Measurements from ENCODE around the gene GADD45A.

GRCh38 chr1:67733681-67734322 lies 48.8 kb downstream of the GADD45A start:
- TF ChIP-seq CTCF (conservative IDR thresholded peaks at IDR 0.05; ENCODE audit: low read depth, low read length), result no peak
- no peak for TF ChIP-seq EZH2 (IDR thresholded peaks at IDR 0.05; ENCODE audit: low read length, unreplicated experiment)
- no peak for TF ChIP-seq EZH2phosphoT487 (IDR thresholded peaks at IDR 0.05; ENCODE audit: borderline replicate concordance, low read length)

Data from PC-3 (cell line).